Hepatocyte (in vitro differentiated cells): ENCODE data around the gene ZNF710. TPM values are rescaled to one million over a fixed set of nuclear protein-coding genes. Genes with fewer than 3 reads are reported as not detected.

ENCODE experiments used
- DNase-seq: peaks from one replicate; pipeline ENCODE4 v3.0.0-alpha.2; 2016; ENCODE audit warnings: low spot score
- H2AFZ ChIP-seq: fragments of 200-600 bp; sonication (generic); 2 replicates; pipeline ENCODE4 v1.6.0; 2016; ENCODE audit warnings: antibody characterized with exemption, mild to moderate bottlenecking
- H3K27ac ChIP-seq: fragments of 200-600 bp; sonication (generic); 2 replicates; pipeline ENCODE4 v1.5.1; 2016; ENCODE audit warnings: mild to moderate bottlenecking
- H3K27me3 ChIP-seq: fragments of 200-600 bp; sonication (generic); 2 replicates; pipeline ENCODE4 v1.6.1; 2016
- H3K36me3 ChIP-seq: fragments of 200-600 bp; sonication (generic); replicated peaks from 2 replicates; pipeline ENCODE4 v1.5.1; 2016; ENCODE audit warnings: low read depth; ENCODE audit not compliant: insufficient read depth
- H3K4me1 ChIP-seq: fragments of 200-600 bp; sonication (generic); 2 replicates; pipeline ENCODE4 v1.5.1; 2016; ENCODE audit warnings: mild to moderate bottlenecking, moderate library complexity; ENCODE audit not compliant: insufficient read depth
- H3K4me2 ChIP-seq: fragments of 200-600 bp; sonication (generic); 2 replicates; pipeline ENCODE4 v1.6.0; 2016
- H3K4me3 ChIP-seq: fragments of 200-600 bp; sonication (generic); 2 replicates; pipeline ENCODE4 v1.5.1; 2016; ENCODE audit warnings: mild to moderate bottlenecking
- H3K79me2 ChIP-seq: fragments of 200-600 bp; sonication (generic); 2 replicates; pipeline ENCODE4 v1.6.0; 2017; ENCODE audit warnings: mild to moderate bottlenecking
- H3K9me2 ChIP-seq: fragments of 200-600 bp; sonication (generic); replicated peaks from 2 replicates; pipeline ENCODE4 v1.6.0; 2017; ENCODE audit warnings: mild to moderate bottlenecking; ENCODE audit not compliant: insufficient read depth
- H3K9me3 ChIP-seq: fragments of 200-600 bp; sonication (generic); 2 replicates; pipeline ENCODE4 v1.5.1; 2016; ENCODE audit warnings: low read depth, mild to moderate bottlenecking
- H4K20me1 ChIP-seq: fragments of 200-600 bp; sonication (generic); 2 replicates; pipeline ENCODE4 v1.6.0; 2016; ENCODE audit warnings: mild to moderate bottlenecking; ENCODE audit not compliant: insufficient read depth, poor library complexity, severe bottlenecking
- CTCF ChIP-seq: fragments of 200-600 bp; sonication (generic); IDR thresholded peaks from 2 replicates; pipeline ENCODE4 v1.5.1; 2016; ENCODE audit warnings: antibody characterized with exemption, mild to moderate bottlenecking; ENCODE audit not compliant: poor library complexity
- EZH2 ChIP-seq: fragments of 200-600 bp; sonication (generic); IDR thresholded peaks from 2 replicates; pipeline ENCODE4 v1.6.1; 2016; ENCODE audit warnings: antibody characterized with exemption, mild to moderate bottlenecking, borderline replicate concordance
- EZH2phosphoT487 ChIP-seq: fragments of 200-600 bp; sonication (generic); IDR thresholded peaks from one replicate; pipeline ENCODE4 v1.6.1; 2018; ENCODE audit warnings: antibody characterized with exemption, mild to moderate bottlenecking, low read depth, moderate library complexity; ENCODE audit not compliant: unreplicated experiment, severe bottlenecking
- WGBS: methylation state at CpG from one replicate; pipeline ENCODE4 v1.1.6; 2016; ENCODE audit warnings: low lambda C conversion rate; ENCODE audit errors: missing lambda C conversion rate; 5-methylcytosine and 5-hydroxymethylcytosine counted together
- polyA plus RNA-seq: library from polyadenylated mRNA; unstranded; fragments of >200 nt; fragmentation: Nextera tagmentation; extraction: Ambion mirVana; gene quantifications from 2 replicates; pipeline ENCODE4 v1.2.1, GENCODE V29; 2016
- total RNA-seq: library from RNA; depleted of rRNA; stranded (reverse); fragments of >200 nt; gene quantifications from 2 replicates; pipeline ENCODE4 v1.2.3, GENCODE V29; 2014

Gene ZNF710
- total and polyA plus RNA-seq, 2 experiments from 2014 or later = 14.5 to 17.2 TPM

GRCh38 chr15:90055182-90055581 is 54.1 kb downstream of the ZNF710 start:
- H3K79me2 ChIP-seq = peaks cover 74% of the 10 kb centered on the region
- H3K4me2 ChIP-seq = no peak overlapping the region
- H4K20me1 ChIP-seq = no peaks in the 10 kb centered on the region
- H3K9me3 ChIP-seq = no peaks in the 10 kb centered on the region
- H3K9me2 ChIP-seq = no peaks in the 10 kb centered on the region
- peak overlapping the region; percentile 14 for H3K27ac ChIP-seq
- H3K4me3 ChIP-seq = no peak overlapping the region
- peaks cover 25% of the 10 kb centered on the region for H3K4me1 ChIP-seq
- DNase-seq = no peak
- no peaks in the 10 kb centered on the region for H3K36me3 ChIP-seq
- WGBS = 89% methylated on average over 7 of the region's 7 CpGs
- TF ChIP-seq CTCF (no peak), EZH2 (no peak), EZH2phosphoT487 (no peak)
- no peaks in the 10 kb centered on the region for H3K27me3 ChIP-seq
- H2AFZ ChIP-seq = no peak overlapping the region

GRCh38 chr15:90056529-90056928 is 55.4 kb downstream of the ZNF710 start:
- H4K20me1 ChIP-seq = no peaks in the 10 kb centered on the region
- no peak overlapping the region for H3K4me2 ChIP-seq
- no peak for TF ChIP-seq CTCF
- no peaks in the 10 kb centered on the region for H3K27me3 ChIP-seq
- no peak overlapping the region for H3K27ac ChIP-seq
- H2AFZ ChIP-seq = no peak overlapping the region
- peaks cover 76% of the 10 kb centered on the region for H3K79me2 ChIP-seq
- DNase-seq = no peak
- 93% methylated on average over 7 of the region's 7 CpGs for WGBS
- no peak overlapping the region for H3K4me3 ChIP-seq
- no peaks in the 10 kb centered on the region for H3K36me3 ChIP-seq
- peaks cover 26% of the 10 kb centered on the region for H3K4me1 ChIP-seq
- no peaks in the 10 kb centered on the region for H3K9me3 ChIP-seq
- H3K9me2 ChIP-seq = no peaks in the 10 kb centered on the region

- H3K4me1 ChIP-seq = peaks cover 35% of the 10 kb centered on the region
- WGBS = 96% methylated on average over 4 of the region's 4 CpGs
- no peaks in the 10 kb centered on the region for H3K36me3 ChIP-seq
- H3K4me2 ChIP-seq = no peak overlapping the region
- no peak overlapping the region for H3K4me3 ChIP-seq
- no peak for TF ChIP-seq EZH2
- no peak for TF ChIP-seq EZH2phosphoT487
- TF ChIP-seq CTCF = no peak
- H3K9me2 ChIP-seq = no peaks in the 10 kb centered on the region
- no peak overlapping the region for H3K27ac ChIP-seq
- H3K9me3 ChIP-seq = no peaks in the 10 kb centered on the region
- H2AFZ ChIP-seq = no peak overlapping the region
- H3K27me3 ChIP-seq = no peaks in the 10 kb centered on the region
- H3K79me2 ChIP-seq = peaks cover 66% of the 10 kb centered on the region
- H4K20me1 ChIP-seq = no peaks in the 10 kb centered on the region
- DNase-seq = no peak
These were observed 57.2 kb downstream of the ZNF710 start for GRCh38 chr15:90058308-90058707.

- peak overlapping the region; percentile 83 for H3K27ac ChIP-seq
- WGBS = 92% methylated on average over 5 of the region's 5 CpGs
- TF ChIP-seq EZH2 (no peak), CTCF (no peak), EZH2phosphoT487 (no peak)
These were observed 57.7 kb downstream of the ZNF710 start for GRCh38 chr15:90058775-90059174.

More at GRCh38 chr15:90058775-90059174, 57.7 kb downstream of the ZNF710 start:
- no peak overlapping the region for H2AFZ ChIP-seq
- no peak overlapping the region for H3K4me3 ChIP-seq
- H3K4me1 ChIP-seq = peaks cover 35% of the 10 kb centered on the region
- H3K9me3 ChIP-seq = no peaks in the 10 kb centered on the region
- no peaks in the 10 kb centered on the region for H4K20me1 ChIP-seq
- H3K36me3 ChIP-seq = no peaks in the 10 kb centered on the region
- no peaks in the 10 kb centered on the region for H3K27me3 ChIP-seq
- no peaks in the 10 kb centered on the region for H3K9me2 ChIP-seq
- peaks cover 62% of the 10 kb centered on the region for H3K79me2 ChIP-seq
- H3K4me2 ChIP-seq = no peak overlapping the region
- DNase-seq = no peak
